ENCODE data around the gene PAN3. TPM values are rescaled to one million over a fixed set of nuclear protein-coding genes. Genes with fewer than 3 reads are reported as not detected.

Gene PAN3
- total RNA-seq, 1 donor from 2014 or later, result 36.1 TPM

- H3K9me3 ChIP-seq, result no peaks in the 10 kb centered on the region
- H3K36me3 ChIP-seq, result no peaks in the 10 kb centered on the region
- intact Hi-C loops (cut with DNase I), result no loop called here
- TF ChIP-seq POLR2AphosphoS5 (IDR thresholded peaks at IDR 0.05; ENCODE audit: insufficient read depth in 1 of 2, low read depth in 1 of 2), result no peak
- TF ChIP-seq POLR2A (IDR thresholded peaks at IDR 0.05), result no peak
- TF ChIP-seq CTCF (IDR thresholded peaks at IDR 0.05), result no peak
- H3K27me3 ChIP-seq, result no peaks in the 10 kb centered on the region
- H3K27ac ChIP-seq, result no peak overlapping the region
- peaks cover 14% of the 10 kb centered on the region for H3K4me1 ChIP-seq
- no peak for DNase-seq (ENCODE audit: extremely low spot score in 2 of 2)
- no peak overlapping the region for H3K4me3 ChIP-seq
Measured at GRCh38 chr13:28326056-28326455, 187.7 kb downstream of the PAN3 start.

- H3K4me3 ChIP-seq, result no peak overlapping the region
- no peak overlapping the region for H3K27ac ChIP-seq
- H3K27me3 ChIP-seq, result no peaks in the 10 kb centered on the region
- H3K36me3 ChIP-seq, result no peaks in the 10 kb centered on the region
- TF ChIP-seq POLR2A (IDR thresholded peaks at IDR 0.05) (no peak), POLR2AphosphoS5 (IDR thresholded peaks at IDR 0.05; ENCODE audit: insufficient read depth in 1 of 2, low read depth in 1 of 2) (no peak), CTCF (IDR thresholded peaks at IDR 0.05) (no peak)
- H3K4me1 ChIP-seq, result peaks cover 2% of the 10 kb centered on the region
- H3K9me3 ChIP-seq, result no peaks in the 10 kb centered on the region
- no peak for DNase-seq (ENCODE audit: extremely low spot score in 2 of 2)
- intact Hi-C loops (cut with DNase I), result no loop called here
Measured at GRCh38 chr13:28327373-28328270, 189.3 kb downstream of the PAN3 start.

DNA sequence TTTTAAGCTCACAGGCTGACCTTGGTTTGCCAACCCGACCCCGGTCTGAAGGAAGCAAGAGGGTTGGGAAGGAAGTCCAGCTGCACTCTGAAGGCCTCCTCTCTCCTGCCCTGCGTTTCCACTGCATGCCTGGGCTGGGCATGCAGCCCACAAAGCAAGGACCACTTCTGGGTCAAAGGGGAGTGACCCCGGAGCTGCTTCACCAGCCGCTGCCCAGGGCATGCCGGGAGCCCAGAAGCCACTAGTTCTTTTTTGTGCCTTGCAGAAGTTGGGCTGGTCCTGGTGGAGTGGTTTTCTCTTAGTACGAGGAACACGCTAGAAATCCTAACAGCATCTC is 189.9 kb downstream of the PAN3 start:
- intact Hi-C loops (cut with DNase I), result no loop called here
- no peak overlapping the region for H3K4me3 ChIP-seq

GRCh38 chr13:28329395-28330158 is 191.2 kb downstream of the PAN3 start:
- H3K27ac ChIP-seq, result no peak overlapping the region
- no peaks in the 10 kb centered on the region for H3K9me3 ChIP-seq
- no peaks in the 10 kb centered on the region for H3K27me3 ChIP-seq
- H3K4me1 ChIP-seq, result no peaks in the 10 kb centered on the region
- TF ChIP-seq POLR2A (IDR thresholded peaks at IDR 0.05) (no peak), POLR2AphosphoS5 (IDR thresholded peaks at IDR 0.05; ENCODE audit: insufficient read depth in 1 of 2, low read depth in 1 of 2) (no peak), CTCF (IDR thresholded peaks at IDR 0.05) (no peak)
- H3K36me3 ChIP-seq, result no peaks in the 10 kb centered on the region
- intact Hi-C loops (cut with DNase I), result no loop called here
- no peak for DNase-seq (ENCODE audit: extremely low spot score in 2 of 2)
- no peak overlapping the region for H3K4me3 ChIP-seq

More for the DNA sequence above, 189.9 kb downstream of the PAN3 start:
- Histone ChIP-seq H3K36me3 (no peaks in the 10 kb centered on the region), H3K9me3 (no peaks in the 10 kb centered on the region), H3K4me1 (no peaks in the 10 kb centered on the region), H3K27ac (no peak overlapping the region), H3K27me3 (no peaks in the 10 kb centered on the region)
- no peak for DNase-seq (ENCODE audit: extremely low spot score in 2 of 2)
- no peak for TF ChIP-seq CTCF (IDR thresholded peaks at IDR 0.05)
- no peak for TF ChIP-seq POLR2A (IDR thresholded peaks at IDR 0.05)
- no peak for TF ChIP-seq POLR2AphosphoS5 (IDR thresholded peaks at IDR 0.05; ENCODE audit: insufficient read depth in 1 of 2, low read depth in 1 of 2)
